Activated naive CD8-positive, alpha-beta T cell treated with anti-CD3 and anti-CD28 coated beads for 36 hours (primary cell): ENCODE data around the gene NIPAL3. TPM values are rescaled to one million over a fixed set of nuclear protein-coding genes. Genes with fewer than 3 reads are reported as not detected.

Source experiments
- DNase-seq: peaks from one replicate; pipeline ENCODE4 v3.0.0; 2021
- H3K27ac Mint-ChIP-seq: one replicate; pipeline ENCODE4 v1.8.0; 2022; ENCODE audit warnings: mild to moderate bottlenecking, moderate library complexity, mixed read lengths
- H3K27me3 Mint-ChIP-seq: one replicate; pipeline ENCODE4 v1.8.0; 2022; ENCODE audit warnings: mild to moderate bottlenecking, mixed read lengths
- H3K36me3 Mint-ChIP-seq: one replicate; pipeline ENCODE4 v1.8.0; 2021; ENCODE audit warnings: mild to moderate bottlenecking, mixed read lengths
- H3K4me1 Mint-ChIP-seq: one replicate; pipeline ENCODE4 v1.8.0; 2021; ENCODE audit warnings: mixed read lengths
- H3K4me3 Mint-ChIP-seq: one replicate; pipeline ENCODE4 v1.8.0; 2022; ENCODE audit warnings: mild to moderate bottlenecking, moderate library complexity, mixed read lengths
- H3K9me3 Mint-ChIP-seq: one replicate; pipeline ENCODE4 v1.8.0; 2022; ENCODE audit warnings: mixed read lengths
- total RNA-seq, 2 experiments: library from RNA; stranded (reverse); gene quantifications; one replicate each; pipeline ENCODE4 v1.2.3, GENCODE V29; 2021

The NIPAL3 gene
- total RNA-seq = 10 to 100 TPM; 34.7 to 37.2 TPM

DNA sequence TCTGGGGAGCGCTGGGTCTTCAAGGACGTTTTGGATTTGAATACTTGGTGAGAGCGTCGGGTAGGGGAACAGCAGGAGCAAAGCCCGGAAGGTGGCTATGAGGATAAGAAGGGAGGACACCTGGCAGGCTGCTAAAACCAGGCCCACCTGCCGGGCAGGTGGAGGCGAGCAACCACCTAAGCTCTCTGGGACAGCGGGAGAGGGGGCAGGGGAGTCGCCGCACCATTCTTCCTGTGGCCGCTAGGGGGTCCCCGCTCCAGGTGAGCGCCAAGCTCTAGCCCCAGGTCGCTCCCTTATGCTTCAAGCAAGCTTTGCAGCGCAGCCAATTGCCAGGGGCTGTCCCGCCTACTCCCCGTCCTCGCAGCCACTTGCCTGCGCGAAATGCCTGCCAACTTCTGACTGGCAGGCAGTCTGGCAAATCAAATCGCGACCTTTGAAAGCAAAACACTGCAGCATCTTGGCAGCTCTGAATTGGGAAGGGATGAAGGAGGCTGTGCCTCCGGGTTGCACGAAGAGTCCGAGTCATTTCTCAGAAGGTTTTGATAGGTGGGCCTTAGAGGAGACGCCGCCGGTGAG is at the start of gene NIPAL3:
NIPAL3 (plus strand) TSS at position 469 of the 576 bp plus-strand sequence. CDS start 3,746 bp downstream, outside the sequence.
- H3K9me3 Mint-ChIP-seq = no peaks in the 10 kb centered on the region
- peaks cover 58% of the 10 kb centered on the region for H3K4me1 Mint-ChIP-seq
- peak; percentile 98 for DNase-seq
- peak within 1 kb of the TSS; percentile 90 for H3K4me3 Mint-ChIP-seq
- no peaks in the 10 kb centered on the region for H3K27me3 Mint-ChIP-seq
- H3K36me3 Mint-ChIP-seq = peaks cover 11% of the 10 kb centered on the region
- H3K27ac Mint-ChIP-seq = peak within 1 kb of the TSS; percentile 94

DNA sequence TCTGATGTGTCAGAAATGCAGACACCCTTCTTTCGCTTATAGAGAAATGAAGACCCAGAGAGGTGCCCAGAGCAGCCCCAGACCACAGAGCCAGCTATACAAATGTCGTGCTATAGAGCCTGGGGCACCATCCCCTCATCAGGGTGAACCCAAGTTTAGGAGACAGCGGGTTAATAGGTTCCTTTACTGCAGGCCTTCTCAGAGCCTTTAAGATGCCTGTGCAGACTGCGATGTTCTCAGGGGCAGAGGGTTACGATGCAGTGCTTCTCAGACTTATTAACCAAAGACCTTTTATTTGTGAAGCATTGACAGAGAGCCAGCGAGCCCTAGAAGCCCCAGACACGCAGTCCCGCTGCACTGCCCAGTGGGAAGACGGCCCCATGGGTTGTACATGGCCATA is 48.9 kb upstream of the NIPAL3 start:
- Mint-ChIP-seq H3K4me3 (no peak overlapping the region), H3K9me3 (no peaks in the 10 kb centered on the region), H3K36me3 (peaks cover 3% of the 10 kb centered on the region), H3K27me3 (no peaks in the 10 kb centered on the region), H3K27ac (no peak overlapping the region), H3K4me1 (peaks cover 18% of the 10 kb centered on the region)
- no peak for DNase-seq

DNA sequence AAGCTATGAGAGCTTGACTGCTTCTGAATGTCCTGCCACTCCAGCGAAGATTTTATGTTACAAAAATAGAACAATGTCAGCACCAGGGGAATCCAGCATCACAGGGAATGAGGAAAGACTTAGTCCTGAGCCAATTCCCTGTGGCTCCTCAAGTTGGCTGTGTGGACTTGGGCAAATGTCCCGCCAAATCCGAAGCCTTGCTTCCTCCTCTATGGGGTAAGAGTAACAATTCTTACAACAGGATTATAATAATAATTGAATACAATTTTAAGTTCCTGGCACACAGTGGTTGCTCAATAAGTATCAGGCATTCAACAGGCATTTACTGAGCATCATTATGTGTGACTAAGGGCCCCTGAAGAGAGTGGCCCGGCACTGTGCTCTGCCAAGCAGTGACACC is 46.4 kb upstream of the NIPAL3 start:
- Mint-ChIP-seq H3K27me3 (no peaks in the 10 kb centered on the region), H3K27ac (no peak overlapping the region), H3K4me3 (no peak overlapping the region), H3K9me3 (no peaks in the 10 kb centered on the region), H3K36me3 (peaks cover 3% of the 10 kb centered on the region), H3K4me1 (peaks cover 15% of the 10 kb centered on the region)
- DNase-seq = no peak

DNA sequence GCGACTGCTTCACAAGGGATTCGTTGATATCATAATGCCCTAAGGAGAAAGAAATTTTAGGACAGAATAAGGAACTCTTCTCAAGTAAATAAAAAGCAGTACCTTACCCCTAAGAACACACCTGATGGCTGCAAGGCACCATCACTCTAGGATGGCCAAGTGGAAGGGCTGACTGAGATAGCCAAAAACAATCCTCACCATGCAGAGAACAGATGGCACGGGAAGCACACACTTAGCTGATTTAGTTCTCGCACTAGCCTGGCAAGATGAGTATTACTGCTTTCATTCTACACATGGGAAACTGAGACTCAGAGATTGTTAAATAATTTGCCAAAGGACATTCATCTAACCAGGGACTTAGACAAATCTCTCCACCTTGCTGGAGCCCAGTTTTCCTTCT is 45.8 kb upstream of the NIPAL3 start:
- no peak overlapping the region for H3K4me3 Mint-ChIP-seq
- no peak overlapping the region for H3K27ac Mint-ChIP-seq
- peaks cover 11% of the 10 kb centered on the region for H3K4me1 Mint-ChIP-seq
- DNase-seq = no peak
- H3K36me3 Mint-ChIP-seq = peaks cover 3% of the 10 kb centered on the region
- H3K27me3 Mint-ChIP-seq = no peaks in the 10 kb centered on the region
- H3K9me3 Mint-ChIP-seq = no peaks in the 10 kb centered on the region

DNA sequence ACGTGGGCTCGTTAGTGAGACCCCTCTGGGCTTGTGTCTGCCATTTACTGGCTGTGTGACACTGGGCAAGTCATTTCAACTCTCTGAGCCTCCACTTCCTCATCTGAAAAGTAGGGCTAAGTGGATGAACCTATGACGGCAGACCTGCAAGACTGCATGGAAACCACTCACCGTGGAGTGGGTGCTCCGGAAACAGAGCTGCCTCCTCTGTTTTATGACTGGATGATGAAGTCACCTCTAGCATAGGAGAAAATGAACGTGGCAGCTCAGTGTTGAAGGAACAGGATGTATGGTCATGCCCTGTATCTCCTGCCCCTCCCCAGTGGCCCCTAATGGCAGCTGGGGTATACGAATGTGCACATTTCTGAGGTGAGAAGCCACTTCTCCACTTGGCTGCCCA is 42.6 kb upstream of the NIPAL3 start:
- H3K27ac Mint-ChIP-seq = no peak overlapping the region
- H3K27me3 Mint-ChIP-seq = no peaks in the 10 kb centered on the region
- DNase-seq = no peak
- H3K4me1 Mint-ChIP-seq = no peaks in the 10 kb centered on the region
- H3K36me3 Mint-ChIP-seq = no peaks in the 10 kb centered on the region
- H3K9me3 Mint-ChIP-seq = no peaks in the 10 kb centered on the region
- no peak overlapping the region for H3K4me3 Mint-ChIP-seq

DNA sequence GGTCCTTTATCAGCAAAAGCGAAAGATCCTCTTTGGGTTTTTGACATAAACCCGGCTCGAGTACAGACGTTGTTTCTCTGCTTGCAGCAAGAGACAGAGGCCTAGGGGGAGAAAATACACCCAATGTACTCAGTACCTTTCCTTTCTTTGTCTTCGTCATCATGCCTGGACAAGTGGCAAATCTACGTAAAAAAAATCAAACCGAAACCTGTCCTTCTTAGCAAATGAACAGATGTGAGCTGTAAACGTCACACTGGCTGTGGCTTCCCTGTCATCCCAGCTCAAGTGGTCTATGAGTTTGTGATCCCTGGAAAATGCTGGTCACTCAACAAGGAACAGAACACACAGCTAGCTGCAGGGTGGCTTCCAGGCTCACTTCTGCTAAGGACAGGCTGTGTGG is 41.9 kb upstream of the NIPAL3 start:
- H3K36me3 Mint-ChIP-seq = no peaks in the 10 kb centered on the region
- no peaks in the 10 kb centered on the region for H3K27me3 Mint-ChIP-seq

DNA sequence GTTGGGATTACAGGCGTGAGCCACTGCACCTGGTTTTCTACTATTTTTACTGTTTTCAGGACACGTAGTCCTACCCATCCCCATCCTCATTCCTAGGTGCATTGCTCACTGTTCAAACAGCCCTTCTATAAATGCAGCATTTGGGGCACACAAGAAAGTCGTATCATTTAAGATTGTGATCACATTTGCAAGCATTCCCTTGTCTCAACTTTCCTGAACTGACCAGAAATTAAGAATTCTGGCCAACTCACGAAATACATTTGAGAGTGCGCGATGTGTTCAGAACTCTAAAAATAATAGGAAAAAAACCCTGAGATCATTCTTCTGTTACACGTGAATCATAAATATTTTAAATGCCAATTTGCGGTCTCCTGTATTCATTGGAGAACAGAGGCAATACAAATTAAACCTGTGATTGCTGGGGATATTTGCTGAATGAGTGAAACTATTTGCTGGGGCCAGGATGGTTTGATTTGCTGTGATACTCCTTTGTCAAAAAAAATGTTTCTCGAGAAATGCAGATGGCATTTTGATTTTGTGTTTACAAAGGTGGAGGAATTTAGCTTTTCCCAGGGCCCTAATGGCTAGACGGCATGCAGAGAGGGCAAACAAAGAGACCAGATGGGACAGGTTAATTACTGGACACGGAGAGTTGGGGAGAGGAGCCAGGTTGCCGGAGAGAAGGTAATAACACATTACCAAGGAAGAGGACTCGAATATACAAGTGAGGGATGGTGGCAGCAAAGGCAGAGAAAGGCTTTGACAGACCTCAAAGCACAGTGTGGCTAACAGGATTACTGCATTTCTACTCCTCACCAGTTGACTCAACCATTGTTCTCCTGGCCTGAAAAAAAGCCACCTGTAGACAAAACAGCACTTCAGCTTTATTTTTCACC is 40.5 kb upstream of the NIPAL3 start:
- no peaks in the 10 kb centered on the region for H3K4me1 Mint-ChIP-seq
- no peaks in the 10 kb centered on the region for H3K9me3 Mint-ChIP-seq
- no peaks in the 10 kb centered on the region for H3K27me3 Mint-ChIP-seq

More for the DNA sequence above, 41.9 kb upstream of the NIPAL3 start:
- no peak overlapping the region for H3K27ac Mint-ChIP-seq
- H3K9me3 Mint-ChIP-seq = no peaks in the 10 kb centered on the region
- DNase-seq = no peak
- no peaks in the 10 kb centered on the region for H3K4me1 Mint-ChIP-seq
- H3K4me3 Mint-ChIP-seq = no peak overlapping the region

DNA sequence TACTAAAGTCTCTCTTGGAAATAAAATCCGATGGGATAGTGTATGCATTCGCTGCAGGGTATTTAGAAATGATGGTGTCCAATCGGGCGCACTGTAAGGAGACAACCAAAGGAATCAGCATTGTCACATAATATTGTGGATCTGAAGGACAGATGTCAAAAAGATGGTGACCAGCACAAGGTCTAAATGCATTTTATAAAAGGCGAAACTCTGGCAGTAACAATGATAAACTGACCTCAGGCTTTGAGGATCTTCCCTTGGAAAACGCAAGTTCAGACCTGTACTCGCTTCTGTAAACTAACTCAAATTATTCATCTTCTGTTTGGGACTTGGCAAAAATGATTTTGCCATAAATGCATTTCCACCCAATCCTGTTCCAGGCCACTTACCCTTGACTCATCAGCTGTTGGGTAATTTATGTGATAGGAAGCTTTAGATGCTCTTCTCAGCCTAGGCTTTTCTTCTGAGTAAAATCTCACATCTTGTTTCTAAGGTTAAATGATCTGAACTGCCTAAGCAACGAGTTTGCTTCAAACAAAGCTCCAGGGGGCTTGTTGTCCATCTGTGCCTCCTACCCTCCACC is 35.8 kb upstream of the NIPAL3 start:
- Mint-ChIP-seq H3K27me3 (no peaks in the 10 kb centered on the region), H3K9me3 (no peaks in the 10 kb centered on the region), H3K4me3 (no peak overlapping the region), H3K36me3 (peaks cover 2% of the 10 kb centered on the region), H3K27ac (no peak overlapping the region), H3K4me1 (peaks cover 8% of the 10 kb centered on the region)
- DNase-seq = no peak

More for the DNA sequence above, 40.5 kb upstream of the NIPAL3 start:
- no peak overlapping the region for H3K27ac Mint-ChIP-seq
- no peak overlapping the region for H3K4me3 Mint-ChIP-seq
- no peak for DNase-seq
- peaks cover 2% of the 10 kb centered on the region for H3K36me3 Mint-ChIP-seq

DNA sequence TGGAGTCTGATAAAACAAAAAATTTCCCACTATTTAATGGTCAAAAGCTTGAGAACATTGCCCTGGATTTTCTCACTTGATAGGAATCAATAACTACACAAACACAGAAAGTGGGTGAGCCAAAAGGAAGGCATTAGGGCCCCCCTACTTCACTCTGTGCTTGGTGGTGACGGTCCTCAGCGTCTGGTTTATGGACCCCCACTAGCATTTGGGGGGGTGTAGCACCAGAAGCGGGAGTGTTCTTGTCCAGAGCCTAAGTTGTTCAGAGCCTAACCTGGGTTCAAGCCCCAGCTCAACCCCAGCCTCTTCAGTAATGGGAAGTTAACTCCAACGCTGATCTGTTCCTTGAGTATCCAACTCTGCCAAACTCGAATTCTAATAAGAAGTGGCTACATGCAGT is 35.1 kb upstream of the NIPAL3 start:
- Mint-ChIP-seq H3K27ac (no peak overlapping the region), H3K27me3 (no peaks in the 10 kb centered on the region), H3K4me1 (peaks cover 14% of the 10 kb centered on the region), H3K9me3 (no peaks in the 10 kb centered on the region), H3K4me3 (no peak overlapping the region), H3K36me3 (peaks cover 2% of the 10 kb centered on the region)
- no peak for DNase-seq

DNA sequence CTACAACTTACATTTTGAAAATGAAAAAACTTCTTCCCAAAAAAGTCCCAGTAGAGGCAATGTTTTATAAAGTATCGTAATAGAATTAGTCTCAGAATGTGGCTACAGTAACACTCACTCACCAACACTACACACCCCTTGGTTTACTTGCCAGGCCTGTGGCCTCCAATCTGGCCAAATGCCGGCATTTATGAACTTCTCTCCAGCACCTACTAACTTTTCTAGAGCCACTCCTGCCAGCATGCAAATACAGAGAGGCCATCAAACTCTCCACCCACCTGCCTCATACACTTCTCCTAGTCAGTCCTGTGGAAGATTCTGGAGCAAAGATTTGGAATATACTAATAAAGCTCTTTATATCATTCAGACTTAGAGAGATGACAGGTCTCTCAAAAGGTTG is 34.3 kb upstream of the NIPAL3 start:
- H3K27ac Mint-ChIP-seq = no peak overlapping the region
- H3K4me1 Mint-ChIP-seq = peaks cover 19% of the 10 kb centered on the region
- H3K9me3 Mint-ChIP-seq = no peaks in the 10 kb centered on the region
- no peaks in the 10 kb centered on the region for H3K27me3 Mint-ChIP-seq
- no peak for DNase-seq
- H3K4me3 Mint-ChIP-seq = no peak overlapping the region
- H3K36me3 Mint-ChIP-seq = peaks cover 2% of the 10 kb centered on the region

DNA sequence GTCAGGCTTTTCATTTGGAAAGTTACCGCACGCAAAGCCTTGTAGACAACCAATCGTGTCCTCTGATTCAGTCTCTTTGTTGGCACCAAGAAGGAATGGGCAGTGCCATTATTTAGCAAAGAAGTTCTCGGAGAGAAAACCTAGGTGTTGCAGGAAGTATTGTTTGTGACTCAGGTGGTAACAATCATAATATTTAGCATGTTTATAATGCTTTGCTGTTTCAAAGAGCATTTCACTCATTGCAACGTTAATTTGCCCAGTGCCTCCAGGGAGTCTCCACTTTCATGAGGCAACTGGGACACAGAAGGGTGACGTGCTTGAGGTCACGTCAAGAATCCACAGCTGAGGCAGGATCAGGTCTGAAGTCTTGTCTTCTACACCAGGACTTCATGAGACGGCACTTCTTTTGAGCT is 33.4 kb upstream of the NIPAL3 start:
- no peaks in the 10 kb centered on the region for H3K27me3 Mint-ChIP-seq
- DNase-seq = no peak
- no peak overlapping the region for H3K4me3 Mint-ChIP-seq
- H3K36me3 Mint-ChIP-seq = peaks cover 2% of the 10 kb centered on the region
- H3K9me3 Mint-ChIP-seq = no peaks in the 10 kb centered on the region
- peaks cover 19% of the 10 kb centered on the region for H3K4me1 Mint-ChIP-seq
- no peak overlapping the region for H3K27ac Mint-ChIP-seq

DNA sequence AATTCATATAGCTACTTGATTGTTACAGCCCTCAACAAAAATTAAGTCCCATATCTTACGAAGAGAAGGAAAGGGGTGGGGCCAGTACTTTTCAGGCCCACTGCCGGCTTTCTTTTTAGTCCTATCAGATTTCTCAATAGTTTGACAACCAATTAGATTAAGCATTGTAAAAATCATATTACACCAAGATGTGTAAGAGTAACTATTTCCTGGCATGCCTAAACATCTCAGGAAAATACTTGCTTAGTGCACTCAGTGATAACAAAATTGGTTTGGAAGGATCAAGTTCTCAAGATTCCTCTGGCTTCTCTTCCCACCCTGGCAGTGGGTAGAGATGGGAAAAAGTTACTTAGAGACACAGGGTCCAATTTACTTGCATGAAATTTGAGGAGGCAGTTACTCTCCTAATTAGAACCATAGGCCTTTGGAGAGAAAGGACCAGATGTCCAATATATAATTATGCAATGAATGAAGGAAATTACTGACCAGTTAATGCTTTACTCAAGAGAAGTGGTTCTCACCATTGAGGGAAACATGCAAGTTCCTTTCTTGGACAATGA is 32.1 kb upstream of the NIPAL3 start:
- Mint-ChIP-seq H3K4me1 (peaks cover 19% of the 10 kb centered on the region), H3K36me3 (peaks cover 2% of the 10 kb centered on the region), H3K9me3 (no peaks in the 10 kb centered on the region), H3K27ac (no peak overlapping the region), H3K4me3 (no peak overlapping the region), H3K27me3 (no peaks in the 10 kb centered on the region)
- no peak for DNase-seq

DNA sequence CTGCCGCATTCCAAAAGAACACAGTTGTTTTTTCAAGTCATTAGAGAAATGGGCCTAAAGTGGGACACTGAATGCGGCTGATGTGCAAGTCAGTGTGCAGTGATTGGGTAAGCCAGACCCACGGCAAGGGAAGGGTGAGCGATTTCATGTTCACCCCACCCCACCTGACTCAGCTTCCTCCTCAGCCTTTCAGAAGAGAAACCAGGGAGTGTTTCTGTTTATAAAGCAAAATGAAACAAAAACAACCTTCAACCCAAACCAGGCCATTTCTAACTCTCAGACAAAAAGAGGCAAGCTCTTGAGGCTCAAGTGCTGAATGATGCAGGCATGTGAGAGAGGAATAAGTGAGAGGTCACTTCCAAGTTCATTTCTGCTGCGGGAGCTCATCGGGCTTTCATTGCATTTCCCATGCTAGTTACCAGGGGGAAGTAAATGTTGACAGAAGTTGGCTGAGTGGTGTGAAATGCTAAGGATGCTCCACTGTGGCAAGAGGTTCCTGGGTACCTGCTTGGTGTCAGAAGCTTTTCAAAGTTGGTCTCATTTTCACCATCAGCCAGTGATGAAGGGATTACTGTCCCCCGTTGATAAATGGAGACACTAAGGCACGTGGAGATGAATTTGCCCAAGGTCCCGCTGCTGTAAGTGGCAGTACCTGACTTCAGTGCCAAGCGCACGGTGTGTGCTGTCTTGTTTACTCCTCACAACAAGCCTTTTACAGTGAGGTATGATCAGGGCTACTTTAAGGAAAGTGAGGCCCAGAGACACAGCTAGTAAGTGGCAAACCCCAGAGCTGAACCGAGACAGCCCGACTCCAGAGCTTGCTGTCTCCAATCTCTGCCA is 31.1 kb upstream of the NIPAL3 start:
- peak; percentile 36 for DNase-seq
- no peak overlapping the region for H3K4me3 Mint-ChIP-seq

DNA sequence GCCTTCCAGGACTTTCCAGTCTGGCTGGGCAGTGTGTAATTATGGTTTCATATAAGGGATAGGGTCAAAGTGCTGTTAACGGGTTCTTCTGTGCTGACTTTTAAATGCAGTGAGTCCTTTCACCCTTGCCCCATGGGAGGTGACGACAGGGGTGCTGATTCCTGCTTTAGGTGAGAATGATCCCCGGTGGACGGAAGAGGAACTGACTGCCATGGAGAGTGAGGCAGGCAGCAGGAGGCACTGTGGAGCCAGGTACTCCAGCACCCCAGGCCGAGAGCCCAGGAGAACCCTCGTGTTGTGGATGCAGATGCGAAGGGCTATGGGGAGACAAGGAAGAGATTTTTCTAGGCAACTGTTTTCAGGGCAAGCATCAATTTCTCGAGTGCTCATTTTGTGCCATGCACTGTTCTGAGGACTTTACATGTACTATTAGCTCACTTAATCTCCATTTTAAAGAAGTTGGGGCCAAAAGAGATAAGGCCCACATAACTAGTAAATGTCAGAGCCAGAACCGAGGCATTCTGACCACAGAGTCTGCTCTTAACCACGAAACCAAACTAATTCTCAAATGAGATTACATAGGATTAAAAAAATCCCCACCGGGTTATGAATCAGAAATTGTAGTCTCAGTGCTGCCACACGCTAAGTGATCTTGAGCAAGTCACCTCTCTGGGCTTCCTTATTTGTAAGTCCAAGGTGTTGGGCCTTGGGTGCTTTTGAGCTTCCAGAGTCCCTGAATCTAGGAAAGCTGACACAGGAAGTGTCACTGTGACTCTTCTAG is 30.3 kb upstream of the NIPAL3 start:
- Mint-ChIP-seq H3K27ac (no peak overlapping the region), H3K36me3 (peaks cover 3% of the 10 kb centered on the region), H3K4me1 (peaks cover 20% of the 10 kb centered on the region), H3K27me3 (no peaks in the 10 kb centered on the region), H3K9me3 (no peaks in the 10 kb centered on the region), H3K4me3 (no peak overlapping the region)
- peak; percentile 45 for DNase-seq

More for the DNA sequence above, 31.1 kb upstream of the NIPAL3 start:
- Mint-ChIP-seq H3K27ac (no peak overlapping the region), H3K27me3 (no peaks in the 10 kb centered on the region), H3K4me1 (peaks cover 19% of the 10 kb centered on the region), H3K36me3 (no peaks in the 10 kb centered on the region), H3K9me3 (no peaks in the 10 kb centered on the region)
